HepG2 (cell line): Measurements from ENCODE around the gene GSG1. TPM values are rescaled to one million over a fixed set of nuclear protein-coding genes. Genes with fewer than 3 reads are reported as not detected.

ENCODE experiments used
- HIVEP1 ChIP-seq: sonication (generic); formaldehyde crosslinking; IDR thresholded peaks from 2 replicates; pipeline ENCODE4 v1.4.0; 2020; ENCODE audit warnings: mild to moderate bottlenecking, missing genetic modification reagents
- KLF16 ChIP-seq, 2 experiments: sonication (generic) in 1 of 2; formaldehyde crosslinking in 1 of 2; IDR thresholded peaks; 2 replicates each; pipeline versions ENCODE4 v1.6.1 to v1.8.0; 2016 to 2023; ENCODE audit warnings: missing genetic modification reagents in 2 of 2, missing compliant biosample characterization in 1 of 2
- NRL ChIP-seq: sonication (generic); formaldehyde crosslinking; IDR thresholded peaks from 2 replicates; pipeline ENCODE4 v1.5.0; 2020; ENCODE audit warnings: missing genetic modification reagents, mild to moderate bottlenecking, moderate library complexity, borderline replicate concordance
- PHF21A ChIP-seq: sonication (generic); formaldehyde crosslinking; IDR thresholded peaks from 2 replicates; pipeline ENCODE4 v1.5.0; 2020; ENCODE audit warnings: mild to moderate bottlenecking, missing genetic modification reagents
- SAFB2 ChIP-seq: sonication (generic); formaldehyde crosslinking; IDR thresholded peaks from 2 replicates; pipeline ENCODE4 v1.5.1; 2020; ENCODE audit warnings: missing genetic modification reagents, low read depth, mild to moderate bottlenecking, borderline replicate concordance
- SATB2 ChIP-seq: sonication (generic); formaldehyde crosslinking; IDR thresholded peaks from 2 replicates; pipeline ENCODE4 v1.5.0; 2020; ENCODE audit warnings: missing genetic modification reagents
- SSRP1 ChIP-seq: IDR thresholded peaks from 2 replicates; pipeline ENCODE4 v1.6.1; 2016; ENCODE audit warnings: control low read depth
- TOPORS ChIP-seq: sonication (generic); formaldehyde crosslinking; IDR thresholded peaks from 2 replicates; pipeline ENCODE4 v1.8.0; 2023; ENCODE audit warnings: mild to moderate bottlenecking, missing genetic modification reagents
- ZKSCAN1 ChIP-seq: fragments of 150-350 bp; IDR thresholded peaks from 2 replicates; pipeline ENCODE4 v1.6.1; 2014; ENCODE audit warnings: low read length
- ZNF136 ChIP-seq: sonication (generic); formaldehyde crosslinking; IDR thresholded peaks from 2 replicates; pipeline ENCODE4 v1.8.1; 2022; ENCODE audit warnings: low read depth, mild to moderate bottlenecking, moderate library complexity, missing genetic modification reagents
- ZNF180 ChIP-seq: sonication (generic); formaldehyde crosslinking; IDR thresholded peaks from 2 replicates; pipeline ENCODE4 v1.4.0; 2020; ENCODE audit warnings: low read depth, missing genetic modification reagents, borderline replicate concordance
- ZNF224 ChIP-seq: sonication (generic); formaldehyde crosslinking; IDR thresholded peaks from 2 replicates; pipeline ENCODE4 v1.5.0; 2020; ENCODE audit warnings: mild to moderate bottlenecking, missing genetic modification reagents
- ZNF264 ChIP-seq: sonication (generic); formaldehyde crosslinking; IDR thresholded peaks from 2 replicates; pipeline ENCODE4 v1.4.0; 2020; ENCODE audit warnings: missing genetic modification reagents
- ZNF878 ChIP-seq: sonication (generic); formaldehyde crosslinking; IDR thresholded peaks from 2 replicates; pipeline ENCODE4 v1.8.1; 2023; ENCODE audit warnings: mild to moderate bottlenecking, missing genetic modification reagents, moderate library complexity
- polyA plus RNA-seq, 8 experiments: library from polyadenylated mRNA; depleted of rRNA in 3 of 8; stranded (reverse) in 7 of 8; unstranded in 1 of 8; fragments of >200 nt; fragmentation: Illumina TruSeq in 4 of 8; extraction: Trizol in 4 of 8; gene quantifications; 2 replicates each; pipeline versions ENCODE4 v1.2.1 to v1.2.3, GENCODE V29; 2011 to 2016; ENCODE audit warnings: low read depth in 4 of 8, missing spikeins in 1 of 8, mixed read lengths in 1 of 8; ENCODE audit not compliant: insufficient read depth in 1 of 8
- total RNA-seq, 5 experiments: library from RNA; depleted of rRNA; stranded (reverse); fragments of >200 nt; fragmentation: Illumina TruSeq; extraction: Trizol; gene quantifications; 2 replicates each; pipeline ENCODE4 v1.2.3, GENCODE V29; 2016; ENCODE audit warnings: low read depth in 1 of 5
- TF ChIP-seq, protein P1 (sequence below): sonication (generic); formaldehyde crosslinking; conservative IDR thresholded peaks from 2 replicates; pipeline ENCODE4 v1.8.1; 2023; ENCODE audit warnings: missing genetic modification reagents
- TF ChIP-seq, protein P2 (sequence below): sonication (generic); formaldehyde crosslinking; IDR thresholded peaks from 2 replicates; pipeline ENCODE4 v1.4.0; 2020; ENCODE audit warnings: mild to moderate bottlenecking, missing genetic modification reagents
- TF ChIP-seq, protein P3 (sequence below), 2 experiments: sonication (generic) in 1 of 2; formaldehyde crosslinking in 1 of 2; IDR thresholded peaks; 2 replicates each; pipeline versions ENCODE4 v1.5.1 to v1.6.1; 2011 to 2020; ENCODE audit warnings: borderline replicate concordance in 1 of 2, low read depth in 1 of 2, low read length in 1 of 2, mild to moderate bottlenecking in 1 of 2, missing genetic modification reagents in 1 of 2, moderate library complexity in 1 of 2
- TF ChIP-seq, protein P4 (sequence below): conservative IDR thresholded peaks from 2 replicates; pipeline ENCODE4 v1.6.1; 2018; ENCODE audit warnings: missing genetic modification reagents
- TF ChIP-seq, protein P5 (sequence below): sonication (generic); formaldehyde crosslinking; IDR thresholded peaks from 2 replicates; pipeline ENCODE4 v1.4.0; 2020; ENCODE audit warnings: missing genetic modification reagents

GSG1 gene
- total and polyA plus RNA-seq, 2 of the 13 experiments (the other 11 are each of a cell fraction or from before 2014, with no cell fraction given): not detected

DNA sequence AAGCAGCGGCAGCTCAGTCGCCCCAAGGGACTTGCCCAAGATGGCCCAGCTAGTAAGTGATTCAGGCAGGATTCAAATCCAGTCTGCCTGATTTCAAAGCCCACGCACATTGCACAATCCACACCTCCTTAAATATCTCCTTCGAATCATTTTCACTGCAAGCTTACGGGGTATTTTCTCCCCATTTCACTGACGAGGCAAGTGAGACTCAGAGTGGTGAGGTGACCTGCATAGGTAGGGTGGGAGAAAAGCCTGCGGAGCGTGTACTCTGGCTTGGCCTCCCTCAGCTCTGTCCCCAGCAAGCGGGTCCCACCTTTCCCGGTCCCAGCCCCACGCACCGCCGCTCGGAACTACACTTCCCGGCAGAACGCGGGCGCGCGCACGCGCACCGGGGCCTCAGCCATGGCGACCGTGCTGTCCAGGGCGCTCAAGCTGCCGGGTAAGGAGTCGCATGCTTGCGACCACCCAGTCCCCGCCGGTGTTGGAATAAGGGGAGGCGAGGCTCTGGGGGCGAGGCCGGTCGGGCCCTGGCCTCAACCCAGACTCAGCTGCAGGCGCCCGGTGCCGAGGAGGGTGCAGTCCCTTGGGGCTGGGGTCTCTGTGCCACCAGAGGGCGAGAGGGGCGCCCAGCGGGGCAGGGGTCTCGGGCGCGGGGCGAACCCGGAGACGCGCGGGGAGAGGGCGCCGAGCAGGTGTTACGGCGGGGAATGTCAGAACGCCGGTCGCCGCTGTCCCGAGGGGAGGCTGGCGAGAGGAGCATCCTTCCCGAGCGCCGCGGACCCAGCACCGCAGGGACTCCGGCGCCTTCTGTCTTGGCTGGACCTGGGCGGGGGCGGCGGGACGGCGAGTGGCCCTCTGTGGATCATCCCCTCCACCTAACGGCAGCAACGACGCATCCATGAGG is 59.2 kb downstream of the GSG1 start, which contains the start of gene FAM234B (continued):
- TF ChIP-seq, protein P1, sequence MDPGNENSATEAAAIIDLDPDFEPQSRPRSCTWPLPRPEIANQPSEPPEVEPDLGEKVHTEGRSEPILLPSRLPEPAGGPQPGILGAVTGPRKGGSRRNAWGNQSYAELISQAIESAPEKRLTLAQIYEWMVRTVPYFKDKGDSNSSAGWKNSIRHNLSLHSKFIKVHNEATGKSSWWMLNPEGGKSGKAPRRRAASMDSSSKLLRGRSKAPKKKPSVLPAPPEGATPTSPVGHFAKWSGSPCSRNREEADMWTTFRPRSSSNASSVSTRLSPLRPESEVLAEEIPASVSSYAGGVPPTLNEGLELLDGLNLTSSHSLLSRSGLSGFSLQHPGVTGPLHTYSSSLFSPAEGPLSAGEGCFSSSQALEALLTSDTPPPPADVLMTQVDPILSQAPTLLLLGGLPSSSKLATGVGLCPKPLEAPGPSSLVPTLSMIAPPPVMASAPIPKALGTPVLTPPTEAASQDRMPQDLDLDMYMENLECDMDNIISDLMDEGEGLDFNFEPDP (CRISPR knock-in tag): no peak
- TF ChIP-seq SATB2 (CRISPR knock-in tag) (no peak), PHF21A (0 out of 2 replicates have a peak, but pooled peaks have one; percentile 15), ZNF224 (CRISPR knock-in tag) (no peak), HIVEP1 (CRISPR knock-in tag) (no peak), ZNF180 (CRISPR knock-in tag) (no peak), ZNF264 (CRISPR knock-in tag) (no peak), TOPORS (CRISPR knock-in tag) (no peak), SSRP1 (CRISPR knock-in tag) (no peak), ZNF878 (CRISPR knock-in tag) (no peak), NRL (CRISPR knock-in tag) (peak; percentile 59; the same call in 1 of the 2 replicates), ZNF136 (CRISPR knock-in tag) (no peak), KLF16 (CRISPR knock-in tag; IDR thresholded peaks at IDR 0.05) (no peak), ZKSCAN1 (no peak), SAFB2 (CRISPR knock-in tag) (0 out of 2 replicates have a peak, but pooled peaks have one; percentile 57)
- TF ChIP-seq, protein P2, sequence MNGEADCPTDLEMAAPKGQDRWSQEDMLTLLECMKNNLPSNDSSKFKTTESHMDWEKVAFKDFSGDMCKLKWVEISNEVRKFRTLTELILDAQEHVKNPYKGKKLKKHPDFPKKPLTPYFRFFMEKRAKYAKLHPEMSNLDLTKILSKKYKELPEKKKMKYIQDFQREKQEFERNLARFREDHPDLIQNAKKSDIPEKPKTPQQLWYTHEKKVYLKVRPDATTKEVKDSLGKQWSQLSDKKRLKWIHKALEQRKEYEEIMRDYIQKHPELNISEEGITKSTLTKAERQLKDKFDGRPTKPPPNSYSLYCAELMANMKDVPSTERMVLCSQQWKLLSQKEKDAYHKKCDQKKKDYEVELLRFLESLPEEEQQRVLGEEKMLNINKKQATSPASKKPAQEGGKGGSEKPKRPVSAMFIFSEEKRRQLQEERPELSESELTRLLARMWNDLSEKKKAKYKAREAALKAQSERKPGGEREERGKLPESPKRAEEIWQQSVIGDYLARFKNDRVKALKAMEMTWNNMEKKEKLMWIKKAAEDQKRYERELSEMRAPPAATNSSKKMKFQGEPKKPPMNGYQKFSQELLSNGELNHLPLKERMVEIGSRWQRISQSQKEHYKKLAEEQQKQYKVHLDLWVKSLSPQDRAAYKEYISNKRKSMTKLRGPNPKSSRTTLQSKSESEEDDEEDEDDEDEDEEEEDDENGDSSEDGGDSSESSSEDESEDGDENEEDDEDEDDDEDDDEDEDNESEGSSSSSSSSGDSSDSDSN (CRISPR knock-in tag): peak; percentile 58; the same call in 1 of the 2 replicates
- TF ChIP-seq, protein P3, sequence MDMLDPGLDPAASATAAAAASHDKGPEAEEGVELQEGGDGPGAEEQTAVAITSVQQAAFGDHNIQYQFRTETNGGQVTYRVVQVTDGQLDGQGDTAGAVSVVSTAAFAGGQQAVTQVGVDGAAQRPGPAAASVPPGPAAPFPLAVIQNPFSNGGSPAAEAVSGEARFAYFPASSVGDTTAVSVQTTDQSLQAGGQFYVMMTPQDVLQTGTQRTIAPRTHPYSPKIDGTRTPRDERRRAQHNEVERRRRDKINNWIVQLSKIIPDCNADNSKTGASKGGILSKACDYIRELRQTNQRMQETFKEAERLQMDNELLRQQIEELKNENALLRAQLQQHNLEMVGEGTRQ (IDR thresholded peaks at IDR 0.05; ENCODE audit: low read depth, low read length): no peak
- TF ChIP-seq, protein P3 (CRISPR knock-in tag; IDR thresholded peaks at IDR 0.05; ENCODE audit: borderline replicate concordance): no peak
- TF ChIP-seq, protein P4, sequence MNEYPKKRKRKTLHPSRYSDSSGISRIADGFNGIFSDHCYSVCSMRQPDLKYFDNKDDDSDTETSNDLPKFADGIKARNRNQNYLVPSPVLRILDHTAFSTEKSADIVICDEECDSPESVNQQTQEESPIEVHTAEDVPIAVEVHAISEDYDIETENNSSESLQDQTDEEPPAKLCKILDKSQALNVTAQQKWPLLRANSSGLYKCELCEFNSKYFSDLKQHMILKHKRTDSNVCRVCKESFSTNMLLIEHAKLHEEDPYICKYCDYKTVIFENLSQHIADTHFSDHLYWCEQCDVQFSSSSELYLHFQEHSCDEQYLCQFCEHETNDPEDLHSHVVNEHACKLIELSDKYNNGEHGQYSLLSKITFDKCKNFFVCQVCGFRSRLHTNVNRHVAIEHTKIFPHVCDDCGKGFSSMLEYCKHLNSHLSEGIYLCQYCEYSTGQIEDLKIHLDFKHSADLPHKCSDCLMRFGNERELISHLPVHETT (CRISPR knock-in tag): no peak
- TF ChIP-seq, protein P5, sequence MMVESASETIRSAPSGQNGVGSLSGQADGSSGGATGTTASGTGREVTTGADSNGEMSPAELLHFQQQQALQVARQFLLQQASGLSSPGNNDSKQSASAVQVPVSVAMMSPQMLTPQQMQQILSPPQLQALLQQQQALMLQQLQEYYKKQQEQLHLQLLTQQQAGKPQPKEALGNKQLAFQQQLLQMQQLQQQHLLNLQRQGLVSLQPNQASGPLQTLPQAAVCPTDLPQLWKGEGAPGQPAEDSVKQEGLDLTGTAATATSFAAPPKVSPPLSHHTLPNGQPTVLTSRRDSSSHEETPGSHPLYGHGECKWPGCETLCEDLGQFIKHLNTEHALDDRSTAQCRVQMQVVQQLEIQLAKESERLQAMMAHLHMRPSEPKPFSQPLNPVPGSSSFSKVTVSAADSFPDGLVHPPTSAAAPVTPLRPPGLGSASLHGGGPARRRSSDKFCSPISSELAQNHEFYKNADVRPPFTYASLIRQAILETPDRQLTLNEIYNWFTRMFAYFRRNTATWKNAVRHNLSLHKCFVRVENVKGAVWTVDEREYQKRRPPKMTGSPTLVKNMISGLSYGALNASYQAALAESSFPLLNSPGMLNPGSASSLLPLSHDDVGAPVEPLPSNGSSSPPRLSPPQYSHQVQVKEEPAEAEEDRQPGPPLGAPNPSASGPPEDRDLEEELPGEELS: no peak
